Stimulated activated naive CD4-positive, alpha-beta T cell (primary cell): ENCODE measurements around the gene RAPGEF6.
"Not testable (repeated sequence)": the region's sequence is repeated elsewhere in the genome, so short reads cannot be mapped to it uniquely, and the experiment has no call there.

Source experiments
- DNase-seq, 6 experiments: peaks; one replicate each; lab custom pipeline; 2025; lab: John Stamatoyannopoulos, UW

Gene RAPGEF6

GRCh38 chr5:131505237-131505908 lies 129.7 kb downstream of the RAPGEF6 start:
- no peak for DNase-seq

GRCh38 chr5:131496400-131496713 lies 138.7 kb downstream of the RAPGEF6 start:
- no peak for DNase-seq

- no peak for DNase-seq
Measured at GRCh38 chr5:131495536-131496399, 139.3 kb downstream of the RAPGEF6 start.

GRCh38 chr5:131491749-131492148 lies 143.3 kb downstream of the RAPGEF6 start:
- DNase-seq = no peak

GRCh38 chr5:131488463-131488862 lies 146.6 kb downstream of the RAPGEF6 start:
- no peak for DNase-seq

GRCh38 chr5:131487371-131487770 lies 147.7 kb downstream of the RAPGEF6 start:
- DNase-seq = not testable (repeated sequence)

GRCh38 chr5:131482617-131483016 lies 152.4 kb downstream of the RAPGEF6 start:
- DNase-seq = no peak

- DNase-seq = no peak
Measured at GRCh38 chr5:131481569-131481968, 153.5 kb downstream of the RAPGEF6 start.

GRCh38 chr5:131475541-131475941 lies 159.5 kb downstream of the RAPGEF6 start:
- DNase-seq = no peak

- DNase-seq = no peak
Measured at GRCh38 chr5:131473731-131474130, 161.3 kb downstream of the RAPGEF6 start.

GRCh38 chr5:131466171-131466766 lies 168.8 kb downstream of the RAPGEF6 start:
- DNase-seq = no peak

- DNase-seq = no peak
Measured at GRCh38 chr5:131463656-131464055, 171.4 kb downstream of the RAPGEF6 start.

GRCh38 chr5:131462454-131462853 lies 172.6 kb downstream of the RAPGEF6 start:
- peak in 1 of 6 experiments; percentile 8 for DNase-seq

- DNase-seq = no peak
Measured at GRCh38 chr5:131461742-131462141, 173.3 kb downstream of the RAPGEF6 start.

GRCh38 chr5:131460867-131461572 lies 174.0 kb downstream of the RAPGEF6 start:
- no peak for DNase-seq

- DNase-seq = no peak
Measured at GRCh38 chr5:131460133-131460532, 174.9 kb downstream of the RAPGEF6 start.

- no peak for DNase-seq
Measured at GRCh38 chr5:131459216-131459615, 175.8 kb downstream of the RAPGEF6 start.

- no peak for DNase-seq
Measured at GRCh38 chr5:131457193-131457592, 177.8 kb downstream of the RAPGEF6 start.

GRCh38 chr5:131450941-131451340 lies 184.1 kb downstream of the RAPGEF6 start:
- DNase-seq = no peak

- no peak for DNase-seq
Measured at GRCh38 chr5:131441184-131441583, 193.8 kb downstream of the RAPGEF6 start.

- no peak for DNase-seq
Measured at GRCh38 chr5:131436081-131436480, 198.9 kb downstream of the RAPGEF6 start.

GRCh38 chr5:131433109-131433508 lies 201.9 kb downstream of the RAPGEF6 start:
- no peak for DNase-seq
